Osteoblast (primary cell): ENCODE results near the gene SLC2A3. TPM values are rescaled to one million over a fixed set of nuclear protein-coding genes. Genes with fewer than 3 reads are reported as not detected.

Source experiments
- DNase-seq: peaks from one replicate; pipeline ENCODE4 v3.0.0; 2011; ENCODE audit warnings: low spot score, mixed read lengths; ENCODE audit not compliant: insufficient read length; ENCODE audit errors: missing footprints
- H2AFZ ChIP-seq: 2 replicates; pipeline ENCODE4 v1.6.0; 2011; ENCODE audit warnings: mild to moderate bottlenecking, low read length
- H3K27ac ChIP-seq: 2 replicates; pipeline ENCODE4 v1.5.1; 2011; ENCODE audit warnings: mild to moderate bottlenecking, low read depth, low read length, moderate library complexity
- H3K27me3 ChIP-seq: 2 replicates; pipeline ENCODE4 v1.6.0; 2012; ENCODE audit warnings: mild to moderate bottlenecking, control low read depth, inconsistent platforms, low read length, moderate library complexity; ENCODE audit not compliant: insufficient read depth
- H3K36me3 ChIP-seq: 2 replicates; pipeline ENCODE4 v1.5.1; 2011; ENCODE audit warnings: mild to moderate bottlenecking, low read length, control low read depth, moderate library complexity; ENCODE audit not compliant: insufficient read depth
- H3K4me1 ChIP-seq: 2 replicates; pipeline ENCODE4 v1.5.1; 2011; ENCODE audit warnings: mild to moderate bottlenecking, low read length, control low read depth, moderate library complexity; ENCODE audit not compliant: insufficient read depth
- H3K4me2 ChIP-seq: 2 replicates; pipeline ENCODE4 v1.6.0; 2011; ENCODE audit warnings: mild to moderate bottlenecking, low read length; ENCODE audit not compliant: insufficient read depth
- H3K4me3 ChIP-seq: fragments of 200-600 bp; sonication (generic); 3 replicates; pipeline ENCODE4 v1.5.1; 2012; ENCODE audit warnings: mild to moderate bottlenecking, low read length, inconsistent platforms; ENCODE audit not compliant: insufficient read depth
- H3K79me2 ChIP-seq: 2 replicates; pipeline ENCODE4 v1.6.0; 2012; ENCODE audit warnings: mild to moderate bottlenecking, low read length, control low read depth, inconsistent platforms; ENCODE audit not compliant: insufficient read depth
- H3K9me3 ChIP-seq: 2 replicates; pipeline ENCODE4 v1.5.1; 2011; ENCODE audit warnings: low read depth, low read length, control low read depth
- H4K20me1 ChIP-seq: 2 replicates; pipeline ENCODE4 v1.6.0; 2012; ENCODE audit warnings: mild to moderate bottlenecking, low read length, control low read depth; ENCODE audit not compliant: insufficient read depth
- CTCF ChIP-seq: IDR thresholded peaks from 2 replicates; pipeline ENCODE4 v1.5.1; 2011; ENCODE audit warnings: mild to moderate bottlenecking, low read depth, low read length, moderate library complexity; ENCODE audit errors: extremely low read depth
- small RNA-seq: library from RNA; depleted of rRNA; stranded (forward); fragments of <200 nt; gene quantifications from one replicate; pipeline ENCODE3, GENCODE V24; 2012
- total RNA-seq: library from RNA; depleted of rRNA; stranded (reverse); fragments of >200 nt; gene quantifications from 2 replicates; pipeline ENCODE4 v1.2.3, GENCODE V29; 2012

SLC2A3 gene
- total RNA-seq, 1 donor = 143 TPM

- TF ChIP-seq CTCF = no peak
- Histone ChIP-seq H3K9me3 (no peaks in the 10 kb centered on the region), H4K20me1 (no peaks in the 10 kb centered on the region), H3K36me3 (no peaks in the 10 kb centered on the region), H3K4me3 (peak within 1 kb of the TSS; percentile 61), H3K4me1 (peaks cover 4% of the 10 kb centered on the region), H3K27me3 (peaks cover 18% of the 10 kb centered on the region), H2AFZ (peak within 1 kb of the TSS; percentile 47), H3K27ac (no peak within 1 kb of the TSS), H3K4me2 (peak within 1 kb of the TSS; percentile 68), H3K79me2 (no peaks in the 10 kb centered on the region)
- DNase-seq = peak; percentile 69
Observed at GRCh38 chr12:7872566-7873319, 63.2 kb downstream of the SLC2A3 start, which contains the start of gene SLC2A14. TSS of gene SLC2A14 (minus strand) at chr12:7872915. CDS start at chr12:7869880, 3,035 bp downstream.

- peaks cover 4% of the 10 kb centered on the region for H3K4me1 ChIP-seq
- no peaks in the 10 kb centered on the region for H3K9me3 ChIP-seq
- no peak for TF ChIP-seq CTCF
- H3K4me2 ChIP-seq = no peak overlapping the region
- no peak overlapping the region for H2AFZ ChIP-seq
- H3K79me2 ChIP-seq = no peaks in the 10 kb centered on the region
- H3K27ac ChIP-seq = no peak overlapping the region
- no peak overlapping the region for H3K4me3 ChIP-seq
- H3K36me3 ChIP-seq = no peaks in the 10 kb centered on the region
- peaks cover 18% of the 10 kb centered on the region for H3K27me3 ChIP-seq
- H4K20me1 ChIP-seq = no peaks in the 10 kb centered on the region
- no peak for DNase-seq
Observed at GRCh38 chr12:7870335-7870734, 65.7 kb downstream of the SLC2A3 start.

Small RNAs within 50 kb of the gene (small RNA-seq; reads per million reads assigned to genes)
- not detected for gene RF00019

Other genes starting within 250 kb of the SLC2A3 start
- gene GDF3, start 240.4 kb downstream of the SLC2A3 start, total RNA-seq = not detected in 2 replicates
- not detected in 2 replicates for gene DPPA3, start 224.8 kb downstream of the SLC2A3 start, total RNA-seq
- gene CLEC4C, start 188.8 kb downstream of the SLC2A3 start, total RNA-seq = not detected in 2 replicates
- gene NANOGNB, start 171.0 kb downstream of the SLC2A3 start, total RNA-seq = not detected in 2 replicates
- gene NANOG, start 146.8 kb downstream of the SLC2A3 start, total RNA-seq = under 0.01 TPM in 1 of 2 replicates, not detected in the other
- under 0.01 TPM in 1 of 2 replicates, not detected in the other for gene SLC2A14, start 63.3 kb downstream of the SLC2A3 start, total RNA-seq
- gene FOXJ2, start 96.5 kb upstream of the SLC2A3 start, total RNA-seq = 10.5 and 11.2 TPM in 2 replicates
- gene C3AR1, start 130.2 kb upstream of the SLC2A3 start, total RNA-seq = 0.29 and 0.72 TPM in 2 replicates
- 39.8 and 40.1 TPM in 2 replicates for gene NECAP1, start 146.1 kb upstream of the SLC2A3 start, total RNA-seq
- 0.29 and 0.72 TPM in 2 replicates for gene CLEC4A, start 187.4 kb upstream of the SLC2A3 start, total RNA-seq
- gene ZNF705A, start 220.8 kb upstream of the SLC2A3 start, total RNA-seq = not detected in 2 replicates